Upper lobe of left lung (tissue), 6 donors: ENCODE data around the gene REEP2. TPM values are rescaled to one million over a fixed set of nuclear protein-coding genes. Genes with fewer than 3 reads are reported as not detected.

ENCODE experiments used
- ATAC-seq, 2 donors: fragments of 200-7000 bp; cut with Tn5 transposase; one replicate each; pipeline ENCODE4 v1.9.1; 2022; ENCODE audit warnings: mild to moderate bottlenecking in 2 of 2, moderate library complexity in 2 of 2; ENCODE audit not compliant: low FRiP score in 2 of 2
- DNase-seq, 2 donors: peaks; one replicate each; pipeline ENCODE4 v3.0.0-alpha.2; 2019 to 2020
- H3K27ac ChIP-seq, 4 donors: fragments of 200-600 bp; sonication (generic); one replicate each; pipeline ENCODE4 v1.5.1; 2016 to 2019
- H3K27me3 ChIP-seq, 4 donors: fragments of 200-600 bp; sonication (generic); one replicate each; pipeline ENCODE4 v1.5.1; 2017 to 2019
- H3K36me3 ChIP-seq, 4 donors: fragments of 200-600 bp; sonication (generic); one replicate each; pipeline ENCODE4 v1.5.1; 2016 to 2019
- H3K4me1 ChIP-seq, 4 donors: fragments of 200-600 bp; sonication (generic); one replicate each; pipeline ENCODE4 v1.5.1; 2018 to 2019
- H3K4me3 ChIP-seq, 4 donors: fragments of 200-600 bp; sonication (generic); one replicate each; pipeline ENCODE4 v1.5.1; 2017 to 2019; ENCODE audit warnings: mild to moderate bottlenecking in 2 of 4, moderate library complexity in 1 of 4
- H3K9me3 ChIP-seq, 4 donors: fragments of 200-600 bp; sonication (generic); one replicate each; pipeline ENCODE4 v1.5.1; 2018 to 2019
- EP300 ChIP-seq, 4 donors: sonication (generic); formaldehyde crosslinking; IDR thresholded peaks; one replicate each; pipeline ENCODE4 v1.5.1; 2017; ENCODE audit warnings: antibody characterized with exemption in 4 of 4, control low read depth in 2 of 4
- POLR2A ChIP-seq, 4 donors: fragments of 450-650 bp; IDR thresholded peaks; one replicate each; pipeline ENCODE4 v1.5.1; 2016 to 2017; ENCODE audit warnings: antibody characterized with exemption in 4 of 4, mild to moderate bottlenecking in 2 of 4
- POLR2AphosphoS5 ChIP-seq, 2 donors: sonication (generic); formaldehyde crosslinking; IDR thresholded peaks; one replicate each; pipeline ENCODE4 v1.5.1; 2017; ENCODE audit warnings: antibody characterized with exemption in 2 of 2
- WGBS, 2 donors: methylation state at CpG; one replicate each; pipeline ENCODE4 v1.1.5; 2017 to 2018; 5-methylcytosine and 5-hydroxymethylcytosine counted together
- total RNA-seq, 6 donors: library from RNA; depleted of rRNA in 4 of 6; stranded (reverse); fragments of >200 nt in 4 of 6; gene quantifications; one replicate each; pipeline versions ENCODE4 v1.1.0 to v1.2.1, GENCODE V29; 2016 to 2021
- TF ChIP-seq, protein P1 (sequence below), 6 experiments: fragments of 450-650 bp in 4 of 6; fragments of 200-600 bp in 2 of 6; sonication (generic) in 2 of 6; IDR thresholded peaks; one replicate each; pipeline ENCODE4 v1.5.1; 2016 to 2019; ENCODE audit warnings: antibody characterized with exemption in 6 of 6
- donor health status: DM: no; HTN: no; CAD: no; lungs with moderate emphysema.
- donor health status: DM: no; HTN: yes; CAD: no; lungs with severe emphysema.

REEP2 gene
- total RNA-seq, 6 donors from 2014 or later, result 0.33 to 3.2 (median 0.46) TPM; not detected in 1

DNA sequence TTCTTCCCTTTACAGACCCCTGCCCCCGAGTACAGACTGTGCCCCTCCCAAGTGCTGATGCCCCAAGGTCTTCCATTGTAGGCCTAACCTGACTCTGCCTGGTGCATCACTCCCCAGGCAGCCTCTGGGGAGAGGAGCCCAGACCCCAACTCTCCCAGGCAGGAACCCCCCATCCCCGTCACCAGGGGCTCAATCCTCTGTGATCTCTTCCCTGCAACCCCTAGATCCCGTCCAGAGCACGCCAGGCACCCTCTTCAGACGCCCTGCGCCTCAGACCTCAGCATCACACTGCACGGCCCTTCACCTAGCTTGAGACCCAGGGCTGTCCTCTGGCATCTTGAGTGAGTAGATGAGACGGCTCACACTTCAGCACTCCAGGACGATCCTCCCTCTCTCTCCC is 20.0 kb downstream of the REEP2 start:
- ATAC-seq, result no peak
- TF ChIP-seq, protein P1, sequence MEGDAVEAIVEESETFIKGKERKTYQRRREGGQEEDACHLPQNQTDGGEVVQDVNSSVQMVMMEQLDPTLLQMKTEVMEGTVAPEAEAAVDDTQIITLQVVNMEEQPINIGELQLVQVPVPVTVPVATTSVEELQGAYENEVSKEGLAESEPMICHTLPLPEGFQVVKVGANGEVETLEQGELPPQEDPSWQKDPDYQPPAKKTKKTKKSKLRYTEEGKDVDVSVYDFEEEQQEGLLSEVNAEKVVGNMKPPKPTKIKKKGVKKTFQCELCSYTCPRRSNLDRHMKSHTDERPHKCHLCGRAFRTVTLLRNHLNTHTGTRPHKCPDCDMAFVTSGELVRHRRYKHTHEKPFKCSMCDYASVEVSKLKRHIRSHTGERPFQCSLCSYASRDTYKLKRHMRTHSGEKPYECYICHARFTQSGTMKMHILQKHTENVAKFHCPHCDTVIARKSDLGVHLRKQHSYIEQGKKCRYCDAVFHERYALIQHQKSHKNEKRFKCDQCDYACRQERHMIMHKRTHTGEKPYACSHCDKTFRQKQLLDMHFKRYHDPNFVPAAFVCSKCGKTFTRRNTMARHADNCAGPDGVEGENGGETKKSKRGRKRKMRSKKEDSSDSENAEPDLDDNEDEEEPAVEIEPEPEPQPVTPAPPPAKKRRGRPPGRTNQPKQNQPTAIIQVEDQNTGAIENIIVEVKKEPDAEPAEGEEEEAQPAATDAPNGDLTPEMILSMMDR (IDR thresholded peaks at IDR 0.05), result no peak
- no peak for TF ChIP-seq POLR2A (IDR thresholded peaks at IDR 0.05)

DNA sequence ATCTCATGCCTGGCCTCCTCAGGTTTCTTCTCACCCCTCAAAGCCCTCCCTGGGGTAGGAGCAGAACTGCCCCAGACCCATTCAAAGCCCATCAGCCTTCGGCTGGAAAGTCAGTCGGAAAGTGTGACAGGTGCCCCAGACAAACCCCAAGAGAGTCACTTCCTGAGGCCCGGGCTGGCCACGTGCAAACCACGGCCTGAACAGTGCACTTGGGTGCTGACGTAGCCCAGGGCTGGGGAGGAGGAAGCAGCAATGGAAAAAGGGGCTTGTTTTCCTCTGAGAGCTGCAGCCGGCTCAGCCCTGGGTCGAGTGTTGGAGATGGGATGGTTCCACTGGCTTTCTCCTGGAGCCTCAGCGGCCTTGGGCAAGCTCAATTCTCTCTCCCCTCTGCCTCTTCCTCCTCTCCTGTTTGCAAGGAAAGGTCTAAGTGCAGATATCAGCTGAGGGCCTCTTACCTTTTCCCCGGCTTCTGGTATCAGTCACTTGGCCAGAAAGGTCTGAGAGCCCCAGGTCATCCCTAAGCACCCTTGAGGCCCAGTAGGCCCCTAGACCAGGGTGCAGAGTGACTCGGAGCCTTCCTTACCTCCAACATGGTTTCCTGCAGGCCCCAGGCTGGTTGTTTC is 20.6 kb downstream of the REEP2 start:
- ATAC-seq (no peak), DNase-seq (peak in 1 of 2 donors; percentile 60)
- 63 to 81% methylated on average over 7 to 11 of the region's 11 CpGs for WGBS, 2 donors
- Histone ChIP-seq H3K9me3 (no peaks in the 10 kb centered on the region), H3K27ac (peak overlapping the region in 1 of 4 donors; percentile 39), H3K4me1 (peaks cover 8 to 19% (median 11%) of the 10 kb centered on the region in 4 donors), H3K27me3 (no peaks in the 10 kb centered on the region), H3K36me3 (no peaks in the 10 kb centered on the region), H3K4me3 (no peak overlapping the region)
- TF ChIP-seq POLR2AphosphoS5 (IDR thresholded peaks at IDR 0.05) (no peak), EP300 (IDR thresholded peaks at IDR 0.05) (no peak), POLR2A (IDR thresholded peaks at IDR 0.05) (no peak)
- TF ChIP-seq, protein P1 (IDR thresholded peaks at IDR 0.05), result no peak

More for the DNA sequence above, 20.0 kb downstream of the REEP2 start:
- Histone ChIP-seq H3K36me3 (no peaks in the 10 kb centered on the region), H3K27me3 (no peaks in the 10 kb centered on the region), H3K4me3 (no peak overlapping the region), H3K9me3 (no peaks in the 10 kb centered on the region), H3K4me1 (peaks cover 8 to 19% (median 11%) of the 10 kb centered on the region in 4 donors), H3K27ac (peak overlapping the region in 2 of 4 donors; percentile 8 to 39)
- 83 to 86% methylated on average over 9 of the region's 9 CpGs for WGBS, 2 donors
- no peak for DNase-seq

DNA sequence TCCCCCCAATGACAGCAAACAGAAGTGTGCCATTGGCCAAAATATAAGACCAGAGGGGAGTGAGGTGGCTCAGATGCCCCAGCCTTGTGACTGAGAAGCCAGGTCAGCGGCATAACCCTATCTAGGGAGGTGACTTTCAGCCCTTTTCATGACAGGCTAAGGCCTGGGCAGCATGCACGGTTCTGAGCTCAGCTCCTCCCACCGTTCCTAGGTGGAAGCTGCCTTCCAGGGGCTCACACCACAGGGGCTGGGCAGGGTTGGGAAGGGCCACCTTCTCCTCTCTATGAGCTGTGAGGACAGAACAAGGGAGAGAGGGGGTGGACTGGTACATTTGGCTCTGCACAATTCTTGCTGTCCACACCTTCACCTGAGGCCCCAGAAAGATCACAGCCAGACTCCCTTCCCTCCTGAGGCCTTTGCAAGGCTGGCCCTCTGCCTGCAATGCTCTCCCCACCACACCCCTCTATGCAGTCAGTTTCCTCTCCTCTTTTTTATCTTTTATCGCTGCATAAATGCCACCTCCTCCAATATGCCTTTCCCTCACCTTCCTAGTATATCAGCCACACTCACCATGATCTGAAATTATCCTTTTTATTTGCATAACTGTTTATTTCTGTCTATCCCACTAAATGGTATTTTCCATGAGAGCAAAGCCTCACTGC is 21.3 kb downstream of the REEP2 start:
- no peaks in the 10 kb centered on the region for H3K27me3 ChIP-seq
- H3K4me3 ChIP-seq, result no peak overlapping the region
- no peak overlapping the region for H3K27ac ChIP-seq
- H3K9me3 ChIP-seq, result no peaks in the 10 kb centered on the region
- ATAC-seq, result no peak
- H3K36me3 ChIP-seq, result no peaks in the 10 kb centered on the region
- H3K4me1 ChIP-seq, result peaks cover 8 to 19% (median 11%) of the 10 kb centered on the region in 4 donors
- TF ChIP-seq POLR2AphosphoS5 (IDR thresholded peaks at IDR 0.05), result no peak
- no peak for TF ChIP-seq POLR2A (IDR thresholded peaks at IDR 0.05)
- TF ChIP-seq, protein P1 (IDR thresholded peaks at IDR 0.05), result no peak
- TF ChIP-seq EP300 (IDR thresholded peaks at IDR 0.05), result no peak
- no peak for DNase-seq
- WGBS, 2 donors, result 88 to 91% methylated on average over 4 of the region's 4 CpGs

DNA sequence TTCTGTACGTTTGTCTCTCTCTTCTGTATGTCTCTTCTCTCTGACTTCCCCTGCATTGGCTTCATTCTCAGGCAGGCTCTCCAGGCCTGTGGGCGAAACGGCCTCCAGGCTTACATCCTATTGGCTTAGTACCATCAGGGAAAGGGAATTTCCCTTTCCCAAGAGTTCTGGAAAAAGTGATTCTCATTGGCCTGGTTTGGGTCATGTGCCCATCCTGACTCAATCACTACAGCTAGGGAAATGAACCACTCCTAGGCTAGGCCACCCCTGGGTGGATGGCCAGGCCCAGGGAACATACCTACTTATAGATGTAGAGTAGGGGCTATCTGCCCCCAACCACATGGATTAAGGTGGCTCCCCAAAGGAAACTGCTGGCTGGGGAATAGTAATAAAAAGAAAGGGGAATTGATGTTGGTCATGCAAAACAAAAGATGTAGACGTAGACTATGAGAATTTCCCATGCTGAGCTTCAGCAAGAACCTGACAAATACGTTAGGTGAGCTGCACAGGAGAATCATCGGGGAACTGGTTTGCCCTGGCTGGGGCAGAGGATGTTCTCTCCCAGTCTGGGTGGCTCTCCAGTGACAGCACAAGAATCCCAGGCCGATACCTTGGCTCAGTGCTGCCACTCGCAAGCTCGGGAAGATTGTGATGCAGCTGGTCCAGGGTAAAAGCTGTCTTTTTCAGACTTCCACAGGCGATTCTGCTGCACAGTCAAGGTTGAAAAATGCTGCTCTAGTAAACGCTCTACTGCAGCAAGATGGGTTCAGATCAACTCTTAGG is 22.7 kb downstream of the REEP2 start:
- Histone ChIP-seq H3K27ac (no peak overlapping the region), H3K4me3 (no peak overlapping the region), H3K27me3 (no peaks in the 10 kb centered on the region), H3K9me3 (no peaks in the 10 kb centered on the region), H3K36me3 (no peaks in the 10 kb centered on the region), H3K4me1 (peaks cover 18 to 30% (median 20%) of the 10 kb centered on the region in 4 donors)
- 81 to 82% methylated on average over 8 to 11 of the region's 11 CpGs for WGBS, 2 donors
- peak in 1 of 2 donors; percentile 37 for DNase-seq
- TF ChIP-seq, protein P1 (IDR thresholded peaks at IDR 0.05), result no peak
- no peak for TF ChIP-seq POLR2A (IDR thresholded peaks at IDR 0.05)
- no peak for TF ChIP-seq EP300 (IDR thresholded peaks at IDR 0.05)
- no peak for TF ChIP-seq POLR2AphosphoS5 (IDR thresholded peaks at IDR 0.05)
- no peak for ATAC-seq
